ENCODE data around the gene KRTAP5-8. TPM values are rescaled to one million over a fixed set of nuclear protein-coding genes. Genes with fewer than 3 reads are reported as not detected.

KRTAP5-8 gene
- total RNA-seq, 4 donors from 2014 or later, result 0.57 to 0.66 TPM; not detected in 2

DNA sequence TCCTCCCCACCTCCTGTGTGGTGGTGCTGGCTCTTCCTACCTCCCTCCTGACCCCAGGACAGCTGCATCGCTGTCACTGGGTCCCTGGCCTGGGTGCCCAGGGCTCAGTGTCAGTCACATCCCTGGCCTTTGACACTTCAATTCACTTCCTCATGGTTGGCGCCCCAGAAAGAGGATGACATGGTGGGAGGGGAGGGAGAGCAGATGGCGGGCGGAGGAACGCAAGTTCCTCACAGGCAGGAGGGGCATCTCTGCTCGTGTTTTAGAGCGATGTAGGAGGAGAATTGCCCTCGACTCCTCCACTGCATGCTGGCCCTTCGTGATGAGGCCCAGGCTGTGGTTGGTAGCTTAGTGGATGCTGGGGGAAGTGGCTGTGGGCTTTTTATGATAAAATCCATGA, 45.9 kb upstream of the KRTAP5-8 start:
- TF ChIP-seq, protein P1, sequence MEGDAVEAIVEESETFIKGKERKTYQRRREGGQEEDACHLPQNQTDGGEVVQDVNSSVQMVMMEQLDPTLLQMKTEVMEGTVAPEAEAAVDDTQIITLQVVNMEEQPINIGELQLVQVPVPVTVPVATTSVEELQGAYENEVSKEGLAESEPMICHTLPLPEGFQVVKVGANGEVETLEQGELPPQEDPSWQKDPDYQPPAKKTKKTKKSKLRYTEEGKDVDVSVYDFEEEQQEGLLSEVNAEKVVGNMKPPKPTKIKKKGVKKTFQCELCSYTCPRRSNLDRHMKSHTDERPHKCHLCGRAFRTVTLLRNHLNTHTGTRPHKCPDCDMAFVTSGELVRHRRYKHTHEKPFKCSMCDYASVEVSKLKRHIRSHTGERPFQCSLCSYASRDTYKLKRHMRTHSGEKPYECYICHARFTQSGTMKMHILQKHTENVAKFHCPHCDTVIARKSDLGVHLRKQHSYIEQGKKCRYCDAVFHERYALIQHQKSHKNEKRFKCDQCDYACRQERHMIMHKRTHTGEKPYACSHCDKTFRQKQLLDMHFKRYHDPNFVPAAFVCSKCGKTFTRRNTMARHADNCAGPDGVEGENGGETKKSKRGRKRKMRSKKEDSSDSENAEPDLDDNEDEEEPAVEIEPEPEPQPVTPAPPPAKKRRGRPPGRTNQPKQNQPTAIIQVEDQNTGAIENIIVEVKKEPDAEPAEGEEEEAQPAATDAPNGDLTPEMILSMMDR (IDR thresholded peaks at IDR 0.05; ENCODE audit: low read depth), result no peak

DNA sequence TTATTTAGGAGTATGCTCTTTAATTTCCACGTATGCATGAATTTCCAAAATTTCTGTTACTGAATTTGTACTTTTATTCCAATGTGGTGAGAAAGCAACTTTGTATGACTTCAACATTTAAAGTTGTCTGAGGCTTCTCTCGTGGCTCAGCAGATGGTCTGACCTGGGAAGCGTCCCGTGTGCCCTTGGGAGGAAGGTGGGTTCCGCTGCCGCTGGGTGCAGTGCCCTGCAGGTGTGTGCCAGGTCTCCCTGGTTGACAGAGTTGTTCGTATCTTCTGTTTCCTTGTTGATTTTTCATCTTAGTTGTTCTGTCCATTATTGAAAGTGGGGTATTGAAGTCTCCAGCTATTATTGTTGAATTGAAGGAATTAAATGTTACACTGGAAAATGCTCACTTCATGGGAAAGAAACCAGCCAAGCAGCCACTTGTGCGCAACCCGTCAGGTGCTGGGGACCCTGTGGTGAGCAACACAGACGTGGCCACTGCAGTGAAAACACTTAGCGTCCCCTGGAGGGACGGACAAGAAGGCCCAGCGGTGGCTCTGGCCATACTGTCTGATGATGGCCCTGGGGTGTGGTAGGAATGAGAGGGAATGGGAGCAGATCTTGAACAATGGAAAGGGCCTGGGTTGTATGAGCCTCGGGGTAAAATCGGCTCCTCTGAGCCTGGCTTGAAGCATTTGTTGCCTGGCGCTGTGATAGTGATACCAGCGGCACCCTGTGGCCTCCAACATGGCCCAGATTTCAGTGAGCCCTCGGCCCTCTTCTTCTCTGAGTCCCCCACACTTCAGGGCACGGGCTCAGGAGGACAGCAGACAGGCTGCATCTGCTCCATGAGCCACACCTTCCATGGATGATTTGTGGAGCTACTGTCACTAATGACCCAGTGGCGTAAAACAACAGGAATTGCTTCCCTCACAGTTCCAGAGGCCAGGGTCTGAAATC, 42.3 kb upstream of the KRTAP5-8 start:
- TF ChIP-seq, protein P1 (IDR thresholded peaks at IDR 0.05; ENCODE audit: low read depth), result no peak

DNA sequence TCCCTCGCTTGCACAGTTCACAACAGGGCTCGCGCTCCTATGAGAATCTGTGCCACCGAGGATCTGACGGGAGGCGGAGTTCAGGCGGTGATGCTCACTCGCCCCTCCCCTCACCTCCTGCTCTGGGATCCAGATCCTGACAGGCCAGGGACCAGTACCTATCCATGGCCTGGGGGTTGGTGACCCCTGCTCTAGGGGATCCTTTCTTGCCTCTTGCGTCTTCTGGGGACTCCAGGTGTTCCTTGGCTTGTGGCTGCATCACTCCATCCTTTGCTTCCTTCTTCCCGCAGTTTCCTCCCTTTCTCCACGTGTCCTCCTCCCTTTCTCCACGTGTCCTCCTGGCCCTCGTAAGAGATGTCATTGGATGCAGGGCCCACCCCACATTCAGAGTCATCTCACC, 41.4 kb upstream of the KRTAP5-8 start:
- TF ChIP-seq, protein P1 (IDR thresholded peaks at IDR 0.05; ENCODE audit: low read depth), result no peak

DNA sequence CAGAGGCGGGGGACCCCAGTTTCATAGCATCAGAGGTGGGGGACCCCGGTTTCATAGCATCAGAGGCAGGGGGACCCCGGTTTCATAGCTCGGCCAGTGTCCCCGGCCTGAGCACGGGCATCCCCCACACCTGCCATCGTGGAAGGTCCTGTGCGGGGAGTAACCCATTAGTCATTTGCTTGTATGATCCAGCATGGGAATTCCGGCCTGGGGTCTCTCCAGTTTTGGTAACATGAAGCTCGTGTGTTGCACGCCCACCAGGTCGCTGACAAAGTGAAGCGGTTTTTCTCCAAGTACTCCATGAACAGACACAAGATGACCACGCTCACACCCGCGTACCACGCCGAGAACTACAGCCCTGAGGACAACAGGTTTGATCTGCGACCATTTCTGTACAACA, 39.7 kb upstream of the KRTAP5-8 start:
- TF ChIP-seq, protein P1 (IDR thresholded peaks at IDR 0.05; ENCODE audit: low read depth), result no peak

DNA sequence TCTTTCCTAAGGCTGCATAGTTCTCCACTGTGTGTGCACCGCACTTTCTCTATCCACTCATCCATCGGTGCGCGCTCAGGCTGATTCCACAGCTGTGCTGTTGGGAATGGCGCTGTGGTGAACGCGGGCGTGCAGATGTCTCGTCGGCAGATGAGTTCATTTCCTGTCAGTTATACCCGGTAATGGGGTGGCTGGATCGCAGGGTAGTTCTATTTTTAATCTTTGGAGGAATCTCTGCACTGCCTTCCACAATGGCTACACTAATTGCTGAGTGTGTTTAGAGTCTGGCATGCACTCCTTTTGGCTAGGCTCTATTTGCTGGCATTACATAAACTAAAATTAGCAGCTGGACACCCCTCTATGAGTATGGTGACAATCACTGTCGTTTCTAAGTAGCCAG, 38.7 kb upstream of the KRTAP5-8 start:
- TF ChIP-seq, protein P1 (IDR thresholded peaks at IDR 0.05; ENCODE audit: low read depth), result no peak

DNA sequence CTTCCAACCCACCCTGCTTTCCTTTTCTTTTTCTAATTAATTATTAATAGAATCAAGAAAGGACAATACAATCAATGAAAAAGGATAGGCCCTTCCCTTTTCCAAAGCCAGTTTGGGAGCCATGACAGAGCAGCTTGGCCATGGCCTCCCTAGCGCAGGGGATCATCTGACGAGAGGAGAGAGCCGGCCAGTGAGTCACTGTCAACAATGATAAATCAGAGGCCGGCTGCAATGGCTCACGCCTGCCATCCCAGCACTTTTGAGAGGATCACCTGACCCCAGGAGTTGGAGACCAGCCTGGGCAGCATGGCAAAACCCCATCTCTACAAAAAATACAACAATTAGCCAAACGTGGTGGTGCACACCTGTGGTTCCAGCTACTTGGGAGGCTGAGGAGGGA, 38.3 kb upstream of the KRTAP5-8 start:
- TF ChIP-seq, protein P1 (IDR thresholded peaks at IDR 0.05; ENCODE audit: low read depth), result no peak

DNA sequence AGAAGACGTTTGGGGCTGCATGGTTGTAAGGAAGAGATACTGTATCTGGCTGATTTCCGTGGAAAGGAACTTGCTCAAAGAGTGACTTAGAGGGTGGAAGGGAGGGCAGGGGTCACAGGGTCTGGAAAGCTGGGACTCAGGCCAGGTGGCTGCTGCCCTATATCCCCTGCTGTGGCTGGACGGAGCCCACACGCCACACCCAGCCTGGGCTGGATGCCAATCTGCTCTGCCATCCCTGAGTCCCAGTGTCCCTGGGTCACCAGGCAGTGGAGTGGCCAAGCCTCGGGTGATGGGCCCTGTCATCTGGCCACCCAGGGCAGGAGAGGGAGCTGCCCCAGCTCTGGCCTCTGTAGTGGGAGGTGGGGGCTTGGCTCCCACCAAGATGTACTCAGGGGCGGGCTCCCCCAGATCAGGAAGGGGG, 37.2 kb upstream of the KRTAP5-8 start:
- TF ChIP-seq, protein P1 (IDR thresholded peaks at IDR 0.05; ENCODE audit: low read depth), result no peak

Data from subcutaneous adipose tissue (tissue), 4 donors.